ENCODE measurements around the gene ITGA3. TPM values are rescaled to one million over a fixed set of nuclear protein-coding genes. Genes with fewer than 3 reads are reported as not detected.

The ITGA3 gene
- total and polyA plus RNA-seq, 4 donors, result 0.79 to 4.4 (median 1.4) TPM

DNA sequence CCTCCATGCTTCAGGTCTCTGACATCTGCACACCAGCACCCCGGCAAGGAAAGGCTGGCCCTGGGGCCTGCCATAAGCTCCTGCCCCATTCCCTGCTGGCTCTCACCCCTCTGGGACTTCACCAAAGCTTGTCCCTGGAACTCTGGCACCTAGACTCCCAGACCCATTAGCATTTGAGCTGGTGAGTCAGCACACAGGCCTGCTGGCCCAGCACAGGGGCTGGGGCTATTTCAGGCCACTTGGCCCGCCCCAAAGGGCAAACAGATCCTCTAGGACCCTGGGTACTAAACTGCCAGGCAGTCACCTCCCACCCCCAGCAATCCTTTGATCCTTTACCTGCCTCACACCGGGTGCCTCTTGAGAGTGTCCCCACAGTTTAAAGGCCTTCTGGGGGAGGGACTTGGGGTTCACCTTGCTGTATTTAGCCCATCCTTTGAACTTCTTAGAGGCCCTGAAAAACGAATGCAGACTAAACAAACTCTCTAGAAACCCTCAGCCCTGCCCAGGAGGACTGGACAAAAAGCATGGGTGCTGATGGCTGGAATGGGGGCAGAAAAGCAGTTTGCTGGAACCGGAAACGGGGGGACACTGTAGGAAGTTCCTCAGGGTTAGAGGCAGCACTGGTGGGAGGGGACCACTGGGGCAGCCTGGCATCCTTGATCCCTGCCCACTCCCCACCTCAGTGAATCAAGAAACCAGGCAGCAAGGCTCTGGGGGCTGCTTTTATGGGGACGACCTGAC, 77.3 kb downstream of the ITGA3 start:
- Histone ChIP-seq H3K4me1 (ENCODE audit: control insufficient read depth in 4 of 4, insufficient read depth in 4 of 4, low read length in 3 of 4) (peaks cover 0 to 5% (median 3%) of the 10 kb centered on the region in 4 donors), H3K36me3 (ENCODE audit: control insufficient read depth in 4 of 4, insufficient read depth in 3 of 4, low read depth in 1 of 4, low read length in 3 of 4) (peaks cover 4 to 19% (median 9%) of the 10 kb centered on the region in 4 donors), H3K4me3 (ENCODE audit: low read depth in 1 of 3, low read length in 3 of 3) (no peak overlapping the region), H3K9ac (ENCODE audit: low read depth in 1 of 2, low read length in 2 of 2) (no peak overlapping the region), H3K27me3 (ENCODE audit: control insufficient read depth in 4 of 4, insufficient read depth in 4 of 4, low read length in 3 of 4) (no peaks in the 10 kb centered on the region), H3K9me3 (ENCODE audit: control insufficient read depth in 4 of 4, low read length in 3 of 4) (no peaks in the 10 kb centered on the region), H3K27ac (ENCODE audit: low read depth in 1 of 2, low read length in 2 of 2) (no peak overlapping the region)
- DNase-seq (ENCODE audit: low spot score), result no peak
- TF ChIP-seq RXRA (IDR thresholded peaks at IDR 0.05) (peak in 1 of 2 donors; percentile 45), EGR1 (IDR thresholded peaks at IDR 0.05; ENCODE audit: low read depth in 2 of 2) (no peak), HNF4G (IDR thresholded peaks at IDR 0.05) (no peak), HNF4A (conservative IDR thresholded peaks at IDR 0.05) (peak in 1 of 2 donors; percentile 14)
- WGBS, result 60% methylated on average over 7 of the region's 7 CpGs

- Histone ChIP-seq H3K4me3 (ENCODE audit: low read depth in 1 of 3, low read length in 3 of 3) (no peak overlapping the region), H3K27me3 (ENCODE audit: control insufficient read depth in 4 of 4, insufficient read depth in 4 of 4, low read length in 3 of 4) (no peaks in the 10 kb centered on the region), H3K4me1 (ENCODE audit: control insufficient read depth in 4 of 4, insufficient read depth in 4 of 4, low read length in 3 of 4) (peaks cover 0 to 5% (median 3%) of the 10 kb centered on the region in 4 donors), H3K9me3 (ENCODE audit: control insufficient read depth in 4 of 4, low read length in 3 of 4) (no peaks in the 10 kb centered on the region), H3K9ac (ENCODE audit: low read depth in 1 of 2, low read length in 2 of 2) (no peak overlapping the region), H3K27ac (ENCODE audit: low read depth in 1 of 2, low read length in 2 of 2) (no peak overlapping the region), H3K36me3 (ENCODE audit: control insufficient read depth in 4 of 4, insufficient read depth in 3 of 4, low read depth in 1 of 4, low read length in 3 of 4) (peaks cover 5 to 24% (median 14%) of the 10 kb centered on the region in 4 donors)
- WGBS, result 57% methylated on average over 16 of the region's 16 CpGs
- no peak for DNase-seq (ENCODE audit: low spot score)
- TF ChIP-seq RAD21 (IDR thresholded peaks at IDR 0.05), result no peak
- TF ChIP-seq TAF1 (conservative IDR thresholded peaks at IDR 0.05), result no peak
- TF ChIP-seq ZBTB33 (IDR thresholded peaks at IDR 0.05), result no peak
- TF ChIP-seq, protein P1, sequence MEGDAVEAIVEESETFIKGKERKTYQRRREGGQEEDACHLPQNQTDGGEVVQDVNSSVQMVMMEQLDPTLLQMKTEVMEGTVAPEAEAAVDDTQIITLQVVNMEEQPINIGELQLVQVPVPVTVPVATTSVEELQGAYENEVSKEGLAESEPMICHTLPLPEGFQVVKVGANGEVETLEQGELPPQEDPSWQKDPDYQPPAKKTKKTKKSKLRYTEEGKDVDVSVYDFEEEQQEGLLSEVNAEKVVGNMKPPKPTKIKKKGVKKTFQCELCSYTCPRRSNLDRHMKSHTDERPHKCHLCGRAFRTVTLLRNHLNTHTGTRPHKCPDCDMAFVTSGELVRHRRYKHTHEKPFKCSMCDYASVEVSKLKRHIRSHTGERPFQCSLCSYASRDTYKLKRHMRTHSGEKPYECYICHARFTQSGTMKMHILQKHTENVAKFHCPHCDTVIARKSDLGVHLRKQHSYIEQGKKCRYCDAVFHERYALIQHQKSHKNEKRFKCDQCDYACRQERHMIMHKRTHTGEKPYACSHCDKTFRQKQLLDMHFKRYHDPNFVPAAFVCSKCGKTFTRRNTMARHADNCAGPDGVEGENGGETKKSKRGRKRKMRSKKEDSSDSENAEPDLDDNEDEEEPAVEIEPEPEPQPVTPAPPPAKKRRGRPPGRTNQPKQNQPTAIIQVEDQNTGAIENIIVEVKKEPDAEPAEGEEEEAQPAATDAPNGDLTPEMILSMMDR (IDR thresholded peaks at IDR 0.05; ENCODE audit: low read depth, low read length, missing input control), result no peak
- no peak for TF ChIP-seq HNF4G (IDR thresholded peaks at IDR 0.05)
- TF ChIP-seq JUND (IDR thresholded peaks at IDR 0.05), result no peak
- TF ChIP-seq NR2F2 (IDR thresholded peaks at IDR 0.05), result no peak
- no peak for TF ChIP-seq HNF4A (conservative IDR thresholded peaks at IDR 0.05)
- TF ChIP-seq ATF3 (IDR thresholded peaks at IDR 0.05), result no peak
- no peak for TF ChIP-seq RXRA (IDR thresholded peaks at IDR 0.05)
- TF ChIP-seq, protein P2, sequence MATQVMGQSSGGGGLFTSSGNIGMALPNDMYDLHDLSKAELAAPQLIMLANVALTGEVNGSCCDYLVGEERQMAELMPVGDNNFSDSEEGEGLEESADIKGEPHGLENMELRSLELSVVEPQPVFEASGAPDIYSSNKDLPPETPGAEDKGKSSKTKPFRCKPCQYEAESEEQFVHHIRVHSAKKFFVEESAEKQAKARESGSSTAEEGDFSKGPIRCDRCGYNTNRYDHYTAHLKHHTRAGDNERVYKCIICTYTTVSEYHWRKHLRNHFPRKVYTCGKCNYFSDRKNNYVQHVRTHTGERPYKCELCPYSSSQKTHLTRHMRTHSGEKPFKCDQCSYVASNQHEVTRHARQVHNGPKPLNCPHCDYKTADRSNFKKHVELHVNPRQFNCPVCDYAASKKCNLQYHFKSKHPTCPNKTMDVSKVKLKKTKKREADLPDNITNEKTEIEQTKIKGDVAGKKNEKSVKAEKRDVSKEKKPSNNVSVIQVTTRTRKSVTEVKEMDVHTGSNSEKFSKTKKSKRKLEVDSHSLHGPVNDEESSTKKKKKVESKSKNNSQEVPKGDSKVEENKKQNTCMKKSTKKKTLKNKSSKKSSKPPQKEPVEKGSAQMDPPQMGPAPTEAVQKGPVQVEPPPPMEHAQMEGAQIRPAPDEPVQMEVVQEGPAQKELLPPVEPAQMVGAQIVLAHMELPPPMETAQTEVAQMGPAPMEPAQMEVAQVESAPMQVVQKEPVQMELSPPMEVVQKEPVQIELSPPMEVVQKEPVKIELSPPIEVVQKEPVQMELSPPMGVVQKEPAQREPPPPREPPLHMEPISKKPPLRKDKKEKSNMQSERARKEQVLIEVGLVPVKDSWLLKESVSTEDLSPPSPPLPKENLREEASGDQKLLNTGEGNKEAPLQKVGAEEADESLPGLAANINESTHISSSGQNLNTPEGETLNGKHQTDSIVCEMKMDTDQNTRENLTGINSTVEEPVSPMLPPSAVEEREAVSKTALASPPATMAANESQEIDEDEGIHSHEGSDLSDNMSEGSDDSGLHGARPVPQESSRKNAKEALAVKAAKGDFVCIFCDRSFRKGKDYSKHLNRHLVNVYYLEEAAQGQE (IDR thresholded peaks at IDR 0.05), result no peak
- no peak for TF ChIP-seq YY1 (IDR thresholded peaks at IDR 0.05)
- no peak for TF ChIP-seq FOXA2 (IDR thresholded peaks at IDR 0.05)
These were observed 77.8 kb downstream of the ITGA3 start for GRCh38 chr17:50133769-50134099.
